Adrenal gland (tissue), 12 donors: ENCODE measurements around the gene SNX8. TPM values are rescaled to one million over a fixed set of nuclear protein-coding genes. Genes with fewer than 3 reads are reported as not detected.

Experiments
- DNase-seq, 7 donors: peaks; one replicate each; pipeline ENCODE4 v3.0.0-alpha.2; 2019 to 2020
- H3K27ac ChIP-seq, 5 donors: fragments of 200-600 bp; sonication (generic) in 4 of 5; 1 replicate in 3 of 5; 2 replicates in 2 of 5; pipeline versions ENCODE4 v1.5.1 to v1.8.0; 2016 to 2020; ENCODE audit warnings: mild to moderate bottlenecking in 1 of 5
- H3K27me3 ChIP-seq: fragments of 200-600 bp; 2 replicates; pipeline ENCODE4 v1.8.0; 2021
- H3K36me3 ChIP-seq, 2 donors: fragments of 200-600 bp; replicated peaks in 1 of 2; 1 replicate in 1 of 2; 2 replicates in 1 of 2; pipeline versions ENCODE4 v1.5.1 to v1.8.0; 2018 to 2022
- H3K4me1 ChIP-seq, 2 donors: fragments of 200-600 bp; replicated peaks in 1 of 2; 1 replicate in 1 of 2; 2 replicates in 1 of 2; pipeline versions ENCODE4 v1.5.1 to v1.8.0; 2018 to 2021
- H3K4me3 ChIP-seq, 4 donors: fragments of 200-600 bp; sonication (generic) in 3 of 4; one replicate each; pipeline ENCODE4 v1.5.1; 2016 to 2018
- H3K9me3 ChIP-seq, 3 donors: fragments of 200-600 bp; sonication (generic) in 1 of 3; replicated peaks in 1 of 3; 1 replicate in 2 of 3; 2 replicates in 1 of 3; pipeline versions ENCODE4 v1.5.1 to v1.8.0; 2016 to 2021
- POLR2A ChIP-seq, 2 donors: fragments of 450-650 bp; IDR thresholded peaks; one replicate each; pipeline ENCODE4 v1.6.1; 2017; ENCODE audit warnings: antibody characterized with exemption in 2 of 2, mild to moderate bottlenecking in 2 of 2, moderate library complexity in 1 of 2
- WGBS, 4 donors: extraction: QIAGEN DNeasy Blood & Tissue Kit in 2 of 4; methylation state at CpG; one replicate each; pipeline versions ENCODE4 v1.1.5 to v1.1.7; 2013 to 2017; 5-methylcytosine and 5-hydroxymethylcytosine counted together
- intact Hi-C, 2 donors: fragments of 100-400 bp; cut with DNase I; formaldehyde crosslinking; loops; one replicate each; pipeline versions ENCODE4 v1.14.1 to v1.15.0; 2022 to 2023
- polyA plus RNA-seq, 3 donors: library from polyadenylated mRNA; stranded (reverse); fragments of 200-250 nt in 2 of 3; fragments of 350-450 nt in 1 of 3; fragmentation: Illumina TruSeq in 1 of 3; extraction: RNeasy Lipid Tissue Mini Kit (QIAGEN cat#74804) in 1 of 3; gene quantifications; one replicate each; pipeline ENCODE4 v1.2.3, GENCODE V29; 2013 to 2014
- total RNA-seq, 9 donors: library from RNA; depleted of rRNA in 4 of 9; stranded (reverse); fragments of >200 nt in 4 of 9; fragments of 120-200 nt in 1 of 9; fragmentation: NEBNext Ultra II Directional in 1 of 9; extraction: Animal tissue kit (Norgen Biotek cat#: 25700) in 1 of 9; gene quantifications; one replicate each; pipeline versions ENCODE4 v1.1.0 to v1.2.4, GENCODE V29; 2013 to 2023
- TF ChIP-seq, protein P1 (sequence below), 6 experiments: fragments of 450-650 bp in 4 of 6; fragments of 200-600 bp in 2 of 6; sonication (generic) in 1 of 6; IDR thresholded peaks; 1 replicate in 5 of 6; 2 replicates in 1 of 6; pipeline versions ENCODE4 v1.5.1 to v1.8.0; 2016 to 2021; ENCODE audit warnings: antibody characterized with exemption in 6 of 6, mild to moderate bottlenecking in 2 of 6, moderate library complexity in 1 of 6
- donor health status: healthy with polysubstance abuse.
- donor health status: Bipolar disorder and iron deficiency.
- donor health status: DM: yes; HTN: yes; CAD: no.
- donor health status: DM: no; HTN: no; CAD: no.
- donor health status: DM: no; HTN: no; CAD: no.
- donor health status: DM: yes; HTN: yes; CAD: no.

The SNX8 gene
- total and polyA plus RNA-seq, 12 donors: 5.3 to 40.5 (median 25.9) TPM

DNA sequence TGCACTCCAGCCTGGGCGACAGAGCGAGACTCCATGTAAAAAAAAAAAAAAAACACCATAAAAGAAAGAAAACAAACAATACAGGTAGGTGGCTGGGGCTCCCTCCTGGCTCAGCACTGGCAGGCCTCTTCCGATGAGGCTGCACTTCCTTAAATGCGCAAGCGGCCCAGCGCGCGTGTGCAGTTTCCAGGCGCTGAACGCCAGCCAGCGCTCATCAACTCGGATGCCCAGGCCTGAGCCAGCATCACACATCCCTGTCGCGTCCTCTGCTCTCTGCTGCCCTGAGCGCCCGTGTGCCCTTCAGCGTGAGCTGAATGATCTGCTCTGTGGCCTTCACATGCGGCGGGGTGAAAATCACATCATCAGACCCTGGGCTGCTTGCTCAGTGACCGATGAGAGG lies 40.4 kb downstream of the SNX8 start:
- no peaks in the 10 kb centered on the region for H3K27me3 ChIP-seq
- peaks cover 0 to 28% of the 10 kb centered on the region in 2 donors for H3K36me3 ChIP-seq
- no peak overlapping the region for H3K27ac ChIP-seq
- H3K9me3 ChIP-seq: no peaks in the 10 kb centered on the region
- WGBS, 4 donors: 89 to 99% (median 96%) methylated on average over 13 to 20 of the region's 20 CpGs
- DNase-seq: no peak
- intact Hi-C loops: no loop called here
- no peak overlapping the region for H3K4me3 ChIP-seq
- TF ChIP-seq, protein P1, sequence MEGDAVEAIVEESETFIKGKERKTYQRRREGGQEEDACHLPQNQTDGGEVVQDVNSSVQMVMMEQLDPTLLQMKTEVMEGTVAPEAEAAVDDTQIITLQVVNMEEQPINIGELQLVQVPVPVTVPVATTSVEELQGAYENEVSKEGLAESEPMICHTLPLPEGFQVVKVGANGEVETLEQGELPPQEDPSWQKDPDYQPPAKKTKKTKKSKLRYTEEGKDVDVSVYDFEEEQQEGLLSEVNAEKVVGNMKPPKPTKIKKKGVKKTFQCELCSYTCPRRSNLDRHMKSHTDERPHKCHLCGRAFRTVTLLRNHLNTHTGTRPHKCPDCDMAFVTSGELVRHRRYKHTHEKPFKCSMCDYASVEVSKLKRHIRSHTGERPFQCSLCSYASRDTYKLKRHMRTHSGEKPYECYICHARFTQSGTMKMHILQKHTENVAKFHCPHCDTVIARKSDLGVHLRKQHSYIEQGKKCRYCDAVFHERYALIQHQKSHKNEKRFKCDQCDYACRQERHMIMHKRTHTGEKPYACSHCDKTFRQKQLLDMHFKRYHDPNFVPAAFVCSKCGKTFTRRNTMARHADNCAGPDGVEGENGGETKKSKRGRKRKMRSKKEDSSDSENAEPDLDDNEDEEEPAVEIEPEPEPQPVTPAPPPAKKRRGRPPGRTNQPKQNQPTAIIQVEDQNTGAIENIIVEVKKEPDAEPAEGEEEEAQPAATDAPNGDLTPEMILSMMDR (IDR thresholded peaks at IDR 0.05): no peak
- no peak for TF ChIP-seq POLR2A (IDR thresholded peaks at IDR 0.05)
- no peaks in the 10 kb centered on the region for H3K4me1 ChIP-seq

DNA sequence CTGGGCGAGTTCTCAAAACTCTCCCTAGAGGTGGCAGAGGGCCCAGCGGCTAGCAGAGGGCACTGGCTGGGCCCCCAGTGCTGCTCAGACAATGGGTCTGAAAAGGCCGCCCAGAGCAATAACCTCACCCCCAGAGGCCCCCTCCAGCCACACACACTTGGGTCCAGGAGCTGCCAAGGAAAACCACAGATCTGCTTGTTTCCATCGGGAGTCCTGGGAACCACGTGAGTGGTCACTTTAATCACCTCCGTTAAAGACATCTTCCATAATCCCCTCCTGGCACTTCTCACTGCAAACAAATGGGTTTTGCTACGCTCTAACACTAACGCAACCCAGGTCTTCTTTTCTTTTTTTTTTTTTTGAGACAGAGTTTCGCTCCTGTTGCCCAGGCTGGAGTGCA lies 42.2 kb downstream of the SNX8 start:
- no peaks in the 10 kb centered on the region for H3K4me1 ChIP-seq
- H3K36me3 ChIP-seq: peaks cover 0 to 28% of the 10 kb centered on the region in 2 donors
- intact Hi-C loops: no loop called here
- TF ChIP-seq POLR2A (IDR thresholded peaks at IDR 0.05): no peak
- TF ChIP-seq, protein P1 (IDR thresholded peaks at IDR 0.05): no peak
- no peak for DNase-seq
- no peak overlapping the region for H3K4me3 ChIP-seq
- no peaks in the 10 kb centered on the region for H3K9me3 ChIP-seq
- H3K27ac ChIP-seq: no peak overlapping the region
- WGBS, 4 donors: 90 to 92% (median 91%) methylated on average over 7 to 9 of the region's 9 CpGs
- H3K27me3 ChIP-seq: no peaks in the 10 kb centered on the region

DNA sequence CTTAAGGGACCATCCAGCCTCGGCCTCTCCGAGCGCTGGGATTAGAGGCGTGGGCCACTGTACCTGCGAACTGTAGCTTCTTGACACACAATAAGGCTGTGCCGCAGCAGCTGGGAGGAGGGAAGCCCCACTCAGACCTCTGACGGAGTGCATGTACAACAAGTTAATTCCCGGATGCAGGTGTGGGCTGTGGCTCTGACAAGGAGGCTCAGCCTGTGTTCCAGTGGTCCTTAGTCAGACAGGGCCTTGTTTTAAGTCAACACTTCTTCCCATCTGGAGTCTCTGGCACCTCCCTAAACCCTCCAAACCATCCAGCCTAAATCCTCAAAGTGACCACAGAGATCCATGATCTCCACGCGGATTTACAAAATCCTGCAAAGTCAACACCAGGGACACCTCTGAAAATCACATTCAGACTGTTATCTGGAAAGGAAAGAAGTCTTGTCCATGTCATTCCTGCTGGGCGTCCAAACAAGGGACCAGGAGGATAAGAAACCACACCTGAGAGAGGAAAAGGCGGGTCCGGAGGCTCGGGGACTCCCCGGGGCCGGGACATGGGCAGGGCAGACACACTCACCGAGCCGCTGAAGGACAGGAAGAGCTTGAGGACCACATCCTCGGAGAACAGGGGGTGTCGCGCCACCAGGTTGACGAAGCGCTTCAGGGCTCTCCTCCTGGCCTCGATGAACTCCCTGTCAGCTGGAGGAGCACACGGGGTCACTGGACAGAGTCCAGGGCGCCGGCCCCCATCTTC lies 42.8 kb downstream of the SNX8 start:
- intact Hi-C loops: no loop called here
- Histone ChIP-seq H3K4me3 (no peak overlapping the region), H3K36me3 (peaks cover 0 to 28% of the 10 kb centered on the region in 2 donors), H3K27me3 (no peaks in the 10 kb centered on the region), H3K27ac (no peak overlapping the region), H3K9me3 (no peaks in the 10 kb centered on the region), H3K4me1 (no peaks in the 10 kb centered on the region)
- WGBS, 4 donors: 81 to 89% (median 84%) methylated on average over 15 to 27 of the region's 27 CpGs
- TF ChIP-seq, protein P1 (IDR thresholded peaks at IDR 0.05): no peak
- TF ChIP-seq POLR2A (IDR thresholded peaks at IDR 0.05): no peak
- no peak for DNase-seq

DNA sequence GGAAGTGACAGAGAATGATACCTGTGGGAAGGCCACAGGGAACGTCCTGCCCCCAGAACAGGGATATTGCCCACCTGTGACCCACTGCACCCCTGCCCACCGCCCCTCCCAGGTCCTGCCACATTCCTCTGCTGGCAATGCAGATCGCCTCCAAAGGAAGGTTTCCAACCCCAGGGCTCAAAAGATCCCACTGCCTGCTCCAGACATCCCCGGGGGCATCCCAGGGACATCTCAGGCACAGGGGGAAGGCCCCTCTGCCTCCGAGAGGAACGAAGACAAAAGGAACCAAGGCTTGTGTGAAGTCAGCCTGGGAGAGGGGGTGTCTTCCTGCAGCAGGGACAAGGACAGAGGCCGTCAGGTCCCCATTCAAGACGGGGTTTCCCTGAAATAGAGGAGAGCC lies 43.7 kb downstream of the SNX8 start:
- H3K27ac ChIP-seq: no peak overlapping the region
- no peaks in the 10 kb centered on the region for H3K9me3 ChIP-seq
- H3K4me3 ChIP-seq: no peak overlapping the region
- no peak for DNase-seq
- intact Hi-C loops: no loop called here
- no peak for TF ChIP-seq POLR2A (IDR thresholded peaks at IDR 0.05)
- TF ChIP-seq, protein P1 (IDR thresholded peaks at IDR 0.05): no peak
- H3K36me3 ChIP-seq: peaks cover 0 to 28% of the 10 kb centered on the region in 2 donors
- H3K4me1 ChIP-seq: no peaks in the 10 kb centered on the region
- no peaks in the 10 kb centered on the region for H3K27me3 ChIP-seq
- WGBS, 4 donors: 86 to 92% (median 90%) methylated on average over 8 of the region's 8 CpGs
